ENCODE measurements around the gene ETV3.
A peak's percentile ranks its signal among the peaks of the same experiment; 100 is the strongest.

Gene ETV3

GRCh38 chr1:157073944-157074685, 64.1 kb downstream of the ETV3 start:
- DNase-seq (ENCODE audit: low spot score), result peak; percentile 59
- in situ Hi-C loops (cut with MboI; ENCODE audit: low pct_unique_long_range_greater_than_20kb, low sequenced_read_pairs, unreplicated experiment), result no loop called here
- peak; percentile 70 for TF ChIP-seq CTCF (IDR thresholded peaks at IDR 0.05; ENCODE audit: extremely low read depth, insufficient read depth, missing control alignments)

Measured in GM13977 (cell line).